Panc1 (cell line): ENCODE results near the gene ZFYVE21. TPM values are rescaled to one million over a fixed set of nuclear protein-coding genes. Genes with fewer than 3 reads are reported as not detected.
"Not testable (repeated sequence)": the region's sequence is repeated elsewhere in the genome, so short reads cannot be mapped to it uniquely, and the experiment has no call there.

Experiments used
- ATAC-seq: fragments of 200-7000 bp; cut with Tn5 transposase; 2 replicates; pipeline ENCODE4 v1.9.1; 2020; ENCODE audit warnings: mild to moderate bottlenecking, moderate library complexity
- BruUV-seq: library from RNA; stranded (reverse); fragments of 400-500 nt; replicated peaks from 2 replicates; lab custom pipeline; 2021; lab: Mats Ljungman, UMichigan
- CTCF ChIA-PET: fragments of 300-600 bp; sonication (Branson Sonifier 250); formaldehyde crosslinking; loops from one replicate; lab custom pipeline; 2022; ENCODE audit warnings: antibody characterized with exemption; lab: Charles Lee
- POLR2A ChIA-PET: fragments of 300-600 bp; sonication (Branson Sonifier 250); formaldehyde crosslinking; loops from one replicate; lab custom pipeline; 2022; ENCODE audit warnings: antibody characterized with exemption; lab: Charles Lee
- DNase-seq: peaks from one replicate; pipeline ENCODE4 v3.0.0-alpha.2; 2010; ENCODE audit warnings: low read depth, low spot score
- H3K27ac ChIP-seq: 2 replicates; pipeline ENCODE4 v1.5.1; 2011; ENCODE audit warnings: mild to moderate bottlenecking, low read length, inconsistent platforms
- H3K27me3 ChIP-seq: fragments of 200-500 bp; sonication (Bioruptor generic); 2 replicates; pipeline ENCODE4 v1.6.0; 2014; ENCODE audit warnings: low read length, inconsistent platforms; ENCODE audit not compliant: control insufficient read depth, insufficient read depth
- H3K36me3 ChIP-seq: fragments of 200-500 bp; sonication (Bioruptor generic); 2 replicates; pipeline ENCODE4 v1.5.1; 2014; ENCODE audit warnings: inconsistent platforms, mild to moderate bottlenecking, low read length, moderate library complexity; ENCODE audit not compliant: control insufficient read depth, insufficient read depth
- H3K4me1 ChIP-seq: 2 replicates; pipeline ENCODE4 v1.5.1; 2011; ENCODE audit warnings: inconsistent platforms, mild to moderate bottlenecking, low read length, moderate library complexity; ENCODE audit not compliant: control insufficient read depth, insufficient read depth
- H3K4me3 ChIP-seq, 2 experiments: 2 replicates each; pipeline ENCODE4 v1.5.1; 2011 to 2012; ENCODE audit warnings: low read depth in 2 of 2, low read length in 2 of 2, mild to moderate bottlenecking in 2 of 2, inconsistent platforms in 1 of 2, moderate library complexity in 1 of 2
- H3K9me3 ChIP-seq: fragments of 200-500 bp; sonication (Bioruptor generic); 2 replicates; pipeline ENCODE4 v1.5.1; 2014; ENCODE audit warnings: low read depth, mild to moderate bottlenecking, inconsistent platforms, low read length, moderate library complexity; ENCODE audit not compliant: control insufficient read depth, insufficient read depth
- CTCF ChIP-seq: fragments of 450-650 bp; IDR thresholded peaks from 2 replicates; pipeline ENCODE4 v1.5.1; 2017; ENCODE audit warnings: mild to moderate bottlenecking
- POLR2AphosphoS5 ChIP-seq: IDR thresholded peaks from 2 replicates; pipeline ENCODE4 v1.6.1; 2012; ENCODE audit warnings: mild to moderate bottlenecking, low read depth, low read length, moderate library complexity
- REST ChIP-seq, 2 experiments: IDR thresholded peaks; 2 replicates each; pipeline ENCODE4 v1.6.1; 2011 to 2012; ENCODE audit warnings: low read depth in 2 of 2, control low read depth in 1 of 2, low read length in 1 of 2, mild to moderate bottlenecking in 1 of 2, moderate library complexity in 1 of 2; ENCODE audit not compliant: insufficient read depth in 1 of 2
- SIN3A ChIP-seq: IDR thresholded peaks from 2 replicates; pipeline ENCODE4 v1.6.1; 2012; ENCODE audit warnings: low read depth, mild to moderate bottlenecking, low read length, moderate library complexity, borderline replicate concordance; ENCODE audit not compliant: insufficient read depth
- TCF7L2 ChIP-seq: IDR thresholded peaks from 2 replicates; pipeline ENCODE4 v1.6.1; 2011; ENCODE audit warnings: mild to moderate bottlenecking, low read depth, low read length, inconsistent platforms
- in situ Hi-C: cut with HindIII; loops from 2 replicates; pipeline ENCODE4 v1.10.0; 2016; ENCODE audit warnings: low sequenced_read_pairs, low pct_unique_long_range_greater_than_20kb
- intact Hi-C: fragments of 100-400 bp; cut with micrococcal nuclease; formaldehyde crosslinking; loops from one replicate; pipeline ENCODE4 v1.10.0; 2022; ENCODE audit not compliant: unreplicated experiment
- total RNA-seq: library from RNA; stranded (reverse); gene quantifications from one replicate; pipeline ENCODE4 v1.2.1, GENCODE V29; 2021; ENCODE audit not compliant: unreplicated experiment

The ZFYVE21 gene
- total RNA-seq, 1 experiment from 2014 or later = 41.8 TPM

DNA sequence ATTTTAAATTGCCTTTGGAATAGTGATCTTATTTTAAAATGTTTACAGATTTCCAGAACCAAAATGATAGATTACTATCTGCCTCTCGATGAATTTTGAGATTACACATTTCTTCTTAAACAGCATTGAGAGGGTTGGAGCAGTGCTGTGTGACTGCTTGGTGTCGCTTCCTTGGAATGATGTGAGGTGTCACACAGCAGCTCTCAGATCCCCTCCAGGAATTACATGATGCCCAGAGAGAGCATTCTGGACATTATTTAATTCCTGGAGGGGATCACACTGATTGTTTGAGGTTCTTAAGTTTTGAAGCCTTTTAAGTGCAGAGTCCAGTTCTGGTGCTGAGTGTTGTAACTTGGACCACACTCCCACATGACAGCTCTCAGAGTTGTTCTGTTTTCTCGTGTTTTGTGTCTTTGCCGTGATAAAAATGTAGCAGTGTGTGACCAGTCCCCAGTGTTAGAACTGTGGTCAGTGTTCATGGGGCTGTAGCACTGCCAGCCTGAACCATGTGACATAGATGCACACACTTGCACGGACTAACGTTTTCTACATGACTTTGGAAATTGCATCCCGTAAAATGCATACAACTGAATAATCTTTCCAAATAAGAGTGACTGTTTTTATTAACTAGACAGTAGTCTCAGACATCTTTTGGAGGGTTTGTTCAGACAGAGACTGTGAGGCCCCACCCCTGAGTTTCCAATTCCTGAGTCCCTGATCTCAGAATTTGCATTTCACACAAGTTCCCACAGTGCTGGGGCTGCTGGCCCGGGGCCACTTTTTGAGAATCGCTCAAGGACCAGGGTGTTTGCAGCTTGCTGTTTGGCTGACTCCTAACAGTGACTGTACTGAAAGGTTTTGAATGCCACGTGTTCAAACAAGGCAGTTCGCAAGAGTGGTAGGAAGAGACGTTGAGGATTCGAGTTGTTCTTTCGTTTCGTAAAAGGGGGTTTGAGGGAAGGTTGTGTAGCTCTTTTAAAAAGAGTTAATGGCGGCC, 26.4 kb upstream of the ZFYVE21 start:
- Histone ChIP-seq H3K27ac (no peak overlapping the region), H3K4me1 (no peaks in the 10 kb centered on the region), H3K9me3 (no peaks in the 10 kb centered on the region), H3K4me3 (no peak overlapping the region), H3K27me3 (no peaks in the 10 kb centered on the region), H3K36me3 (peaks cover 3% of the 10 kb centered on the region; the same call in 1 of the 2 replicates)
- ATAC-seq (no peak), DNase-seq (no peak)
- in situ Hi-C loops (no loop called here), intact Hi-C loops (no loop called here)
- BruUV-seq = no TSS peak
- ChIA-PET CTCF (no interaction called here), POLR2A (no interaction called here)
- TF ChIP-seq TCF7L2 = no peak
- TF ChIP-seq POLR2AphosphoS5 = no peak
- TF ChIP-seq CTCF = no peak
- TF ChIP-seq SIN3A = no peak
- TF ChIP-seq REST (IDR thresholded peaks at IDR 0.05; ENCODE audit: insufficient read depth in 1 of 2, low read depth in 2 of 2, low read length in 1 of 2) = no peak

- Histone ChIP-seq H3K9me3 (no peaks in the 10 kb centered on the region), H3K4me3 (no peak overlapping the region), H3K4me1 (peaks cover 1% of the 10 kb centered on the region), H3K36me3 (peaks cover 5% of the 10 kb centered on the region; the same call in 1 of the 2 replicates), H3K27ac (no peak overlapping the region), H3K27me3 (no peaks in the 10 kb centered on the region)
- no peak for TF ChIP-seq REST (IDR thresholded peaks at IDR 0.05; ENCODE audit: insufficient read depth in 1 of 2, low read depth in 2 of 2, low read length in 1 of 2)
- ChIA-PET CTCF (no interaction called here), POLR2A (no interaction called here)
- DNase-seq (no peak), ATAC-seq (no peak)
- no TSS peak for BruUV-seq
- intact Hi-C loops (no loop called here), in situ Hi-C loops (no loop called here)
Observed at GRCh38 chr14:103690332-103690731, 25.3 kb upstream of the ZFYVE21 start.

DNA sequence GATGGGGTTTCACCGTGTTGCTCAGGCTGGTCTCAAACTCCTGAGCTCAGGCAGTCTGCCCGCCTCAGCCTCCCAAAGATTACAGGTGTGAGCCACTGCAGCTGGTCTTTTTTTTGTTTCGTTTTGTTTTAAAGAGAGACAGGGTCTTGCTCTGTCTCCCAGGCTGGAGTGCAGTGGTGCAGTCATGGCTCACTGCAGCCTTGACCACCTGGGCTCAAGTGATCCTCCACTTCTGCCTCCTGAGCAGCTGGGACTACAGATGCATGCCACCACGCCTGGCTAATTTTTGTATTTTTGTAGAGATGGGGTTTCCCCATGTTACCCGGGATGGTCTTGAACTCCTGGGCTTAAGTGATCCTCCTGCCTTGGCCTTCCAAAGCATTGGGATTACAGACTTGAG, 24.0 kb upstream of the ZFYVE21 start:
- H3K27me3 ChIP-seq, BruUV-seq, POLR2A ChIA-PET, in situ Hi-C loops, H3K9me3 ChIP-seq, H3K4me3 ChIP-seq, ATAC-seq, CTCF ChIA-PET, DNase-seq, intact Hi-C loops, H3K36me3 ChIP-seq, H3K27ac ChIP-seq: not testable (repeated sequence)
- peaks cover 12% of the 10 kb centered on the region for H3K4me1 ChIP-seq
